Activated CD4-positive, alpha-beta T cell treated with anti-CD3 and anti-CD28 coated beads for 24 hours (primary cell): Measurements from ENCODE around the gene KCNK7.
"Not testable (repeated sequence)": the region's sequence is repeated elsewhere in the genome, so short reads cannot be mapped to it uniquely, and the experiment has no call there.

Experiments used
- DNase-seq, 2 donors: peaks; one replicate each; pipeline ENCODE4 v3.0.0-alpha.2; 2020; ENCODE audit warnings: low read depth in 2 of 2

The KCNK7 gene

DNA sequence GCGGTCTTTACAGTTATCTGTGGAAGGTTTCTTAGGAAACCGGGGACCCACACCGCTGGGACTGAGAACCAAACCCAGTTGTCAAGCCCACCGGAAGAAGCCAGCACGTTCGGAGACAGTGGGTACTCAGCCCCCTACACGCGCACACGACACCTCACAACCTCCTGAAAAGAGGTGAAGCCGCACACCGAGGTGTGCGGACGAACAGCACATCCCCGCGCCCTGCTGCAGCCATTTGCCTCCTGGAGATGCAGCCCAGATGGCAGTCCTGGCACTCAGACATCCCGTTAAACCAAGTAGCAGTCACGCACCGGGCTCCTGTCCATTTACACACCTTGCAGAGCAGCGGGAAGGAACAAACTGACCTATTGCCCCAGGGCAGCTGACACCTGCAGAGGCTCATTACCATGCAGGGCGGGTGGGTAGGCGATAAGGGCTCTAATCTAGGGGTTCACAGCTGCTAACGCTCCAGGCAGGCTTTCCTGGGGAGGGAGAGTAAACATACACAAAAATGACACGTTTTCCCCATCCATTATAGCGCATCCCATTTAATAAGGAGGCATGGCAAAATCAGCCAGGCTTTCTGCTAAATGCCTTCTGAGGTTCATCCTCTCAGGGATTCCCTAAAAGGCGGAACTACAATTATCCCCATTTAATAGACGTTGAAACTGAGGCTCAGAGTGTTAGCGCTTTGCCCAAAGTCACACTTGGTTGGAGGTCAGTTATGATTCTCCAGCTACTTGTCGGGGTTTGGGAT is 20.6 kb downstream of the KCNK7 start:
- no peak for DNase-seq

DNA sequence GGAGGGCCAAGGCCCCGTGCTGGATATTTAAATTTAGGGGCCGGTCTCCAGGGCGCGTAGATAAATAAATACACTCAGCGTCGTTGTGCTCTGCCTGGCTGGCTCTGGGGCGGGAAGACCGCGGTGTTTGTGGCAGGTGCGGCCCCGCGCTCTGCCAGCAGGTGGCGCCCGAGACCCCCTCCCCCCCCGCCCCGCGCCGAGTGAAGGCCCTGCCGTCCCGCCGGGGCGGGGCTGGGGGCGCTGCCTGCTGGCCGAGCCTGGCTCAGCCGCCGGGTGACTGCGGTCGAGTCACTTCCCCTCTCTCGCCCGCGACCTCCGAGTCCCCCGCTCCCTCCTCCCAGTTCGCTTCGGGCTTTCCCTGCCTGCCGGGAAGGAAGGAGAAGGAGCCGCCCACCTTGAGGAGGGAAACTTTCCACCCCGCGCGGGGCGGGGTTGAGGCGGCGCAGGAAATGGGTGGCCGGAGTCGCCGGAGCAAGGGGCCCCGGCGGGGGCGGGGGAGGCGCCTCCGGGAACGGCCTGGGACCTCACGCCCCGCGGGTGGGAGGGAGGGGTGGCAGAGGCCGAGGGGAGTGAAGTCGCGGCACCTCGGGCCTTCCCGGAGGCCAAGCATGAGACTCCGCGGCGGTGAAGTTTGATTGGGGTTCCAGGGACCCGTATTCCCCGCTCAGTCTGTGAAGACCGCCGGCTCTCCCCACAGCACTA is 21.3 kb downstream of the KCNK7 start:
- peak; percentile 72 to 88 for DNase-seq

DNA sequence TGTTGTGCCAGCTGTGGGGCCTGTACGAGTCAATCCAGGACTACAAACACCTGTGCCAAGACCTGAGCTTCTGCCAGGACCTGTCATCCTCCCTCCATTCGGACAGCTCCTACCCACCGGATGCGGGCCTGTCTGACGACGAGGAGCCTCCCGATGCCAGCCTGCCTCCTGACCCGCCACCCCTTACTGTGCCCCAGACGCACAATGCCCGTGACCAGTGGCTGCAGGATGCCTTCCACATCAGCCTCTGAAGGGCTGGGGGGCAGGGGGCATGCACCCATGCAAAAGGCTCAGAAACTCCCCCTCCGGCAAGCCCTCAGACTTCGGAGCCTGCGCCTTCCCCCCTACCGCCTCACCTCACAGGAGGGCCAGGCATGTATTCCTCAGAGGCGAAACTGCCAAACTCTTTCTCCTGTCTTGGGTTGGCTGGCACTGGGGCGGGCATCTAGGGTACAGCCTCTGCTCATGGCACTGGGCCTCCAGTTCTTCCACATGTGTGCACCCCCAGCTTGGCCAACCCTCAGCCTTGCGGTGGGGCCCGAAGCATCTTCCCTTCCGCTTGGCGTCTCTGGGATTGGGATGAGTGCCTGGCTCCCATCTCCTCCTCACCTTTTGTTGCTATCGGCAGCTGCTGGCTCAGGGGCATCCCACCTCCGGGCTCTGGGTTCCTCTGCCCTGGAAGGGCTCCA is 22.1 kb downstream of the KCNK7 start:
- no peak for DNase-seq

DNA sequence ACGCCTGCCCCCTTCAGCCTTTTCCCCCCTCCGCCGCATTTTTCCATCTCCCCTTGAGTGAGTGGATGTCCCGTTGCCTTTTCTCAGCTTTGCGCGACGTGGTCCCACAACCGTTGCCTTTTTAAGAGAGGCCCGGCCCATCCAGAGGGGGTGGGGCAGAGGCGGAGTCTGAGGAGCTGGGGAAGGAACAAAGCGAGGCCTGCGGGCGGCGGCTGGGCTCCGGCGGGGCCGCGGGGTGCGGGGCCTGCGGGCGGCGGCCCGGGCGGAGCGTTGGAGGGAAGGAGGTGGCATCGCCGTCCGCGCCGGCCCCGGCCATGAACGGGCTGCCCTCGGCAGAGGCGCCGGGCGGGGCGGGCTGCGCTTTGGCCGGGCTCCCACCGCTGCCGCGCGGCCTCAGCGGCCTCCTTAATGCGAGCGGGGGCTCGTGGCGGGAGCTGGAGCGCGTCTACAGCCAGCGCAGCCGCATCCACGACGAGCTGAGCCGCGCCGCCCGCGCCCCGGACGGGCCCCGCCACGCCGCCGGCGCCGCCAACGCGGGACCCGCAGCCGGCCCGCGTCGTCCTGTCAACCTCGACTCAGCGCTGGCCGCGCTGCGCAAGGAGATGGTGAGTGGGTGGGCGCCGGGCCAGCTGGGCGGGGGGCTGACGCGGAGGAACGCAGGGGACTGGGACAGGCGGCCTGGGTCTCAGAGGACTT is 23.1 kb downstream of the KCNK7 start, which contains the start of gene FAM89B:
Gene FAM89B, plus strand, starts transcription at position 183 of the 696 bp plus-strand sequence. Its CDS starts 132 bp downstream, at position 315.
- DNase-seq = peak; percentile 76 to 85

DNA sequence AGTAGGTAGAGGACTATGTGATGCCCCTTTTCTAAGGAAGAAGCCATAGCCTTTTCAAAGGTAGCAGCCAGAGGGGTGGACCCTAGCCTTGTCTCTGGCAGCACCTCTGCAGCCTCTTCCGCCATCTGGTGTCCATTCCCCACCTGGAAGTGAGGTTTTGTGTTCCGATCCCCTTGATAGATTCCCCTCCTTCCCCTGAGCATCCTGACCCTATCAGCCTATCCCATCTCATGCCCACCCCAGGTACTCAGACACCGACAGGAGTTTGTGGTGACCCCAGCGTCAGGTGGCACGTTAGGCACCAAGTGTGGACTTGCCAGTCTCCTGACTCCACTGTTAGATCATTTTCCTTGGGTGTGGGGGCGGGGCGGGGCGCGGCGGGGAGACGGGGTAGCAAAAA is 23.7 kb downstream of the KCNK7 start:
- no peak for DNase-seq

DNA sequence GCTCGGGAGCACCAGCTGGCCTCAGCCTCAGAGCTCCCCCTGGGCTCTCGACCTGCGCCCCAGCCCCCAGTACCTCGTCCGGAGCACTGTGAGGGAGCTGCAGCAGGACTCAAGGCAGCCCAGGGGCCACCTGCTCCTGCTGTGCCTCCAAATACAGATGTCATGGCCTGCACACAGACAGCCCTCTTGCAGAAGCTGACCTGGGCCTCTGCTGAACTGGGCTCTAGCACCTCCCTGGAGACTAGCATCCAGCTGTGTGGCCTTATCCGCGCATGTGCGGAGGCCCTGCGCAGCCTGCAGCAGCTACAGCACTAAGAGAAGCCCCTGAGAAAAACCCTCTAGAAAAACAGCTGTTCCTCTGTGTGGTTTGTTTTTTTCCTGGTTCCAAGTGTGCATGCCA is 24.2 kb downstream of the KCNK7 start:
- DNase-seq = no peak

DNA sequence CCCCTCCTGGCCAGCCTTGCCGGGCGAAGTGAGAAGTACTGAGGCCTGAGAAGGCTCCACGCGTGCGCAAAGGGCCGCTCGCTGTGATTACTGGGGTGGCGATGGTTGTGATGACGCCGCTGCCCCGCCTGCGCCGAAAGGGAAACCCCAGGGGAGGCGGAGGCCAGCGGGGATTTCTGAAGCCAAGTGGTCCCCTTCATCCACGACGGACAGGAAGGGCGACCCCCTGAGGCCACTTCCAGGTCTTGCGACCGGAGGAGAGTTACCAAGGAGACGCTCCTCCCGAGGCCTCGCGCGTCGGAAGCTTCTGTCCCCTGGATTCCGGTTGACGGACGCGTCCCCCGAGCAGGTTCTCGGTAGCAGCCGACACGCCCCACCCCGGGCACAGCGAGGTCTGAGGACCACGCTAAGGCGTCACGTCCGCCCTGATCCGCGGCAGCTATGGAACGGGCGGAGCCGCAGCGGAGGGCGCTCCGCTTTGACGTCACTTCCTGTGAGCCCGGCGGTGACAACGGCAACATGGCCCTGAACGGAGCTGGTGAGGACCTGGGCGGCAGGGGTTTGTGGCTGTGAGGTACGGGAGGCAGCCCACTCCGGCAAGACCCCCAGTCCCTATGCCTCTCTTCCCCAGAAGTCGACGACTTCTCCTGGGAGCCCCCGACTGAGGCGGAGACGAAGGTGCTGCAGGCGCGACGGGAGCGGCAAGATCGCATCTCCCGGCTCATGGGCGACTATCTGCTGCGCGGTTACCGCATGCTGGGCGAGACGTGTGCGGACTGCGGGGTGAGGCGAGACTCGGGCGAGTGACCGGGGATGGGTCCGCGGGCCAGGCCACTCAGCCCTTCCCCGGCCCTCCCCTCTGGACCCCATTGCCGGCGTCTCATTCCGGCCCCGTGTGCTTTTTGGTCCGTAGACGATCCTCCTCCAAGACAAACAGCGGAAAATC is 25.4 kb downstream of the KCNK7 start, which contains the start of gene ZNRD2:
Gene ZNRD2, plus strand, starts transcription at position 505 of the 946 bp plus-strand sequence. Its CDS starts 15 bp downstream, at position 520.
- DNase-seq = peak; percentile 96 to 97

DNA sequence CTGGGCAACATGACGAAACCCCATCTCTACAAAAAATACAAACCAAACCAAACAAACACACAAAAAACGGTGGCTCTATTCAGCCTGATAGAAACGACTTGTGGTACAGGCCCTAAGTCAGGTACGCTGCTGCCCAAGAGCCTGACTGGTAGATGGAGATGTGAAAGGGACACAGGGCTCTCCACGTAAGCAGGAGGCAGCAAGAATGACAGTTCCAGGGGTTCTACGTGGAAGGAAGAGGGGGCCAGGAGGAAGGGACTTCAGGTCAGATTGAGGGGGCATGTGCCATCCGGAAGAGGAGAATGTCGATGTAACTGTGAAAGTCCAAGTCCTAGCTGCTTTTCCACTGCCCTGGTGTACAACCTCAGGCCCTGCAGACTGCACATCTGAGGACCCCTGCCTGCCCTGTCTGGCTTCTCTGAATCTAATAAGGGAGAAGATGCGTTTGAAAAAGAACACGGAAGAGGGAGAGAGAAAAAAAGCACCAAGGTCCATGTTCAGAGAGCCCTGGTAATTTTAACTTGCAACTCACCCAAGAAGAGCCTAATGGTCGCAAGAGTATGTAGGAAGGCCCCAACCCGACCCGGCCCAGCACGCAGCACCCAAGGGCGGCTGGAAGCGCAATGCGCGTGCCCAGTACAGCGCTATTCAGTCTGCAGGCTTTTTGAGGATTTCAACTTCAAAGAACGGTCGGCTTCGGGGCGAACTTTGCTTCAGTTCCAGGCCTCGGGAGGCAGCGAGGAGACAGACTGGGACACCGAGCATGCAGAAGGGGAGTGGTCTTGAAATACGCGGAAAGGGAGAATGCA is 26.2 kb downstream of the KCNK7 start:
- no peak for DNase-seq

DNA sequence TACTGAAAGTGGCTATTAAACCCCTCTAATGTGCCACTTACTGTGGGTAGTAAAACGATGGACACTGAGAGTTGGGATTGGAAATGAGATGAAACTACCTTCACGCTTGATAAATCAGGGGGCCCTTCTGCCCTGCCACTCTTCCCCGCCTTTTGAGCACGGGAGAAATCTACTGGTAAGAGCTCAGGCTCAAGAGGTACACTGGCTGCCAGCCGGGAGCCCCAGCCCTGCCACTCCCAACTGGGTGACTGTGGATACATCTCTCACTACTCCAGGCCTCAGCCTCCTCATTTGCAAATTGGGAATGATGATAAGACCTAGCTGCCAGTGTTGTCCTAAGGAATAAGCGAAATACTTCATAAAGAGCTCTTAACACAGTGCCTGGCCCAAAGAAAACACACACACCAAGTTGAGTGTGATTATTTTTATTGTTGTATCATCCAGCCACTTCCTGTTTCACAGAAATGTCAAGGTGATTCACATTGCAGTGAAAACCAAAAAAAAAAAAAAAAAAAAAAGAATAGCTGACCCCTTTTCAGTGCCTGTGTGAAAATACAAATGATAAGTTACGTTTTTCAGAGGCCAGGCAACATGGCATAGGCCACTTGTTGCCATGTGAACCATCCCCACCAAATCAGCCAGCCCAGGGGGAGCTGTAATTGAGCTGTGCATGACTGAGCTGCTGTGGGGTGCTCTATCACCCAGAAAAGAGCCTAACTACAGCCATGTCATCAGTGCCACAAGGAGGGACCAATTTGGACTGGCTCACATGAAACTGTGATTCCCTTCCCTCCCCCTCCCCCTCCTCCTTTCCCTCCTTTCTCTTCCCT is 29.8 kb downstream of the KCNK7 start:
- DNase-seq = no peak

DNA sequence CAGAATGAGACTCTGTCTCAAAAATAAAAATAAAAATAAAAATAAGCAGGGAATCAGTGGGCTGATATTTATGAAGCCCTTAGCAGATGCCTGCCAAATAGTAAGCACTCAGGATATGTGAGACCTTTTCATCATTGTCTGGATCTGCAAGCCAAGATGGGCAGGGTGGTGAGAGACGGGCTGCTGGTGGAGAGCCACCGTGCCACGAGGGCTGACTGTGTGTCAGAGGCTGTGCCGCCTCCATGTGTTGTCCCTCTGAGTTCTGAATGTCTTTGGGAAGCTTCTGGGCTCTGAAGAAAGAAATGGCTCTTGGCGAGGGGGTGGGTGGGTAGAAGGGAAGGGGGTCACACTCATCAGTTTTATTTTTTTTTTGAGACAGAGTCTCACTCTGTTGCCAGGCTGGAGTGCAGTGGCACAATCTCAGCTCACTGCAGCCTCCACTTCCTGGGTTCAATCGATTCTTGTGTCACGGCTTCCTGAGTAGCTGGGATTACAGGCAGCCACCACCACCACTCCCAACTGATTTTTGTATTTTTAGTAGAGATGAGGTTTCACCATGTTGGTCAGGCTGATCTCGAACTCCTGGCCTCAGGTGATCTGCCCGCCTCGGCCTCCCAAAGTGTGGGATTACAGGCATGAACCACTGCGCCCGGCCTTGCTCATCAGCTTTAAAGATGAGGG is 30.6 kb downstream of the KCNK7 start:
- not testable (repeated sequence) for DNase-seq

DNA sequence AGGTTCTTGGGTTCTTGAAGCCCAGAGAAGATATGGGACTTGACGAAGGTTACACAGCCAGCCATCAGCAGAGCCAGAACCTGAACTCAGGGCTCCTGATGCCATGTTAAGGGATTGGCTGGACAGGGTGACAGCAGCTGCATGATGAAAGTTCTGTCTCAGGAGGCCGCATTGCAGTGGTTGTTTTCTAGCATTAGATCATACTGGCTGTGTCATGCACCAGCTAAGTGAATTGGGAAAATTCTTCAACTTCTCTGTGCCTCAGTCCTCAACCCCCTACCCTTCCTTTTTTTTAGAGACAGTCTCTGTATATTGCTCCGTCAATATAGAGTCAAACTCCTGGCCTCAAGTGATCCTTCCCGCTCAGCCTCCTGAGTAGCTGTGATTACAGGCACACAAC is 32.0 kb downstream of the KCNK7 start:
- DNase-seq = no peak

DNA sequence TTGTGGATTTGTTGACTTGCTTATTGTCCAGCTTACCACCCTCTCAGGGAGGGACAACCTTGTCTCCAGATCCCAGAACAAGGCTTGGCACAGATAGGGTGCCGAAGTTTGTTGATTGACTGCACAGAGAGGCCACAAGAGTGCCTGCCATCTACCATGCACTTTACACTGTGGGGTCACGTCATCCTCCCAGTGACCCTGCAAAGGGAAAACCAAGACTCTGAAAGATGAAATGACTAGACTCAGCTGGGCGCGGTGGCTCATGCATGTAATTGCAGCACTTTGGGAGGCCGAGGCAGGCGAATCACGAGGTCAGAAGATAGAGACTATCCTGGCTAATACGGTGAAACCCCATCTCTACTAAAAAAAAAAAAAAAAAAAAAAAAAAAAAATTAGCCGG is 32.8 kb downstream of the KCNK7 start:
- DNase-seq = no peak

DNA sequence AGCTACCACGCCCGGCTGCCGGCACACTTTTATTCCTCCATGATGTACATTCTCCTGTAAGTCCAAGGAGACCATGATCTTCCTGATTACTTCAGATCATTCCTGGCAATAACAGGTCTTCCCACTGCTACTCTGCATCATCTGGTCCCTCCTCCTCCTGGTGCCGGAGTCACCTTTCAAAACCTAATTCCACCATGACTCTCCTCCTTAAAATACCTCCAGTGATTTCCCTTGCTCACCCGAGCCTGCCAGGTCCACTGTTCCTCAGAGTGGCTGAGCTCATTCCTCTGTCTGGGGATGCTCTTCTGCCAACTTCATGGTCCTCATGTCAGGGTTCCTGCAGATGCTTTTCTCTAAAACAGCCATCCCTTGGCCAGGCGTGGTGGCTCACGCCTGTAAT is 33.6 kb downstream of the KCNK7 start:
- no peak for DNase-seq

DNA sequence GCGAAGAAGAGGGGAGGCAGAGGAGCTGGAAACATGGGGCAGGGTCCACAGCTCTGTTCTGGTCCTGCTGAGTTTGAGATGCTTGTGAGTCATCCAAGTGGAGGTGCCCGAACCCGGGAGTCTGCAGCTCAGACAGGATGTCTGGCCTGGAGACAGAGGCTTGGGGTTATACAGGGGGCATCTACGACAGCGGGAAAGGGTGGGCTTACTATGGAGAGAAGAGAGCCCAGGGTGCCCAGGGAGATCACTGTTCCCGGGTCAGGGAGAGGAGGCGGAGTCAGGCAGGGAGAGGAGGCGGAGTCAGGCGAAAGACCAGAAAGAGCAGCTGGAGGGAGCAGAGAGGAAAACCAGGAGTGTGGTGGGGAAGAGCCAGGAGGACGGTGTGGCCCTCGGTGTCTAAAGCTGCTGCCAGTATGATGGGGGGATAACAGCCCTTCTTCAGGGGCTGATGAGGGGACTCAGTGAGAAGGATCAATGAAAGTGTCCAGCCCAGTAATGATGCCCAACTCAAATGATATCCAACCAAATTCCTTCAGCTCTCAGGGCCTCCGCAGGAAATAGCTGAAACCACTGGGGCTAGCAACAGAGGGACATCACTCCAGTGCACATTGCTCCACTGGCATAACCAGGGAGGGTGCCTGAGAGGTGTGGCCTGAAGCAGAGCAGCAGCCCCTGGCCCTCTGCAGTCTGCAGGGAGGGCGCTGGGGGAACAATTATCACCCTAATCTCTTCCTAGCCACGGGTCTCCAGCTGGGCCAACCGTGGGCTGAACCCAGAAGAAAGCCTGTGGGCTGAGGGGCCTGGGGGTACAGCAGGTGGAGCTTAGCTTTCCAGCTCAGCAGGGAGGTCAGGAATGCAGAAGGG is 34.8 kb downstream of the KCNK7 start:
- no peak for DNase-seq

DNA sequence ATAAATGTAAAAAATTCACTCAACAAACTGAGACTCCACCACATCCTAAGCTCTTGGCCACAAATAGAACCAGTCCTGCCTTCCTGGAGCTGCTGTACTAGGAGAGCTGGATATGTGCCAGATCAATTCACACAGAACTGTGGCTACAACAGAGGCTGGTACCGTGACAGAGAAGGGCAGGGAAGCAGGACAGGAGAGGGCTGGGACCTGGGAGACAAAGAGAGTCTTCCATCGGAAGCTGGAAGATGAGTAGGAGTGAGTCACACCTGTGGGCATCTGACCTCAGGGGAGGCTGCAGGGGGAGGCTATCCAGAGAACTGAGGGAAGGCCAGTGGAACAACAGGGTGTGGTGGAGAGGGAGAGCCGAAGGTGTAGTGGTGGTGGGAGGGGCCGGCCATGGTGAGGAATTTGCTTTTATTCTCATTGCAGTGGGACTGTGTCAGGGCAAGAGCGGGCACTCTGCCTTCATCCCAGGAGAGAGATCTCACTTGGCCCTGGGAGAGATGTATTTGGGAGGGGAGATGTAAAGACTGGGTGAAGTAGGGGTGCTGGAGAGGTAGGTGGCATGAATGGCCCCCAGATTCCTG is 35.6 kb downstream of the KCNK7 start:
- no peak for DNase-seq

DNA sequence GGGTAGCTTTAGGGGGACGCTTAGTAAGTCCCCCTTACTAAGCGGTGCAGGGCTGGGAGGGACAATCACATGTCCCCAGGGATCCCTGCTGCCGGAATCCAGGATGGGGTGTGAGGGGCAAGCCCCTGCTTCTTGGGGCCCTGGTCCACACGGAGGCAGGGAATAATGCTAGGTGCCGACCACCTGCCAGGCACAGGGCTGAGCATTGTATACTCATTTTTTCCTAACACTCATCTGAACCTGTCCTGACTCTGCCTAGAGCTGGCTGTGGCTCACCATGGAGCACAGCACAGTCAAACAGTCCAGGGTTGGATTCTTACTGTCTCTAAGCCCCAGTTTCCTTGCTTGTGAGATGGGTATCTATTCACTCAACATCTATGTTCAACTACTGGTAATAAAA is 36.1 kb downstream of the KCNK7 start:
- DNase-seq = no peak

DNA sequence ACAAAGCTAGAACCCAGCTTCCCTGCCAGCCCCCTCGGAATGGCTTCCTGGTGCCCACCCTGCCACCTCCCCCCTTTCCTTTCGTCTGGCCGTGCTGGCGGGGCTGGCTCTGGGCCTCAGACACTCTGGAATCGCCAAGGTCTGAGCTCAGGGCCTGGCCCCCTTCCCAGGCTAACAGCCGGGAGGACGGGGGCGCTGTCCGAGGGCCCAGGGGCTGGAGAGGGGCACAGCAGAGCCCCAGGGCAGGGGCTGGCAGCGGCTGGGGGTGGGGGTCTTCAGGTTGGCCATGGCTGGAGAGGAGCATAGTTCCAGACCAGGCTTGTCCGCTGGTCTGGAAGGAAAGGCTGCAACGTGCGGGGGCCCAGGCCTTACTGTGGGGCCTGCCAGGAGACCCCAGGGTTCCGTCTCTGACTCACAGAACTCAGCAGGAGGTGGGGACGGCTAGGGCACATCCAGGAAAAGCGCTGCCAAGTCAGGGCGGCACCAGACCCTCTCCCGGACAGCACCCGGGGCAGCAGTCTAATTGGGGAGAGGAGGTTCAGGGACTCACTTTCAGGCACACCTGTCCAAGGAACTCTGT is 36.6 kb downstream of the KCNK7 start:
- DNase-seq = no peak
